Endothelial cell of umbilical vein (primary cell): ENCODE data around the gene ACER3. TPM values are rescaled to one million over a fixed set of nuclear protein-coding genes. Genes with fewer than 3 reads are reported as not detected.

ENCODE experiments used
- BruUV-seq: library from RNA; stranded (reverse); fragments of 400-500 nt; replicated peaks from 2 replicates; lab custom pipeline; 2021; lab: Mats Ljungman, UMichigan
- CTCF ChIA-PET: fragments of 300-600, 350-600 bp; sonication (Branson Sonifier 250); formaldehyde crosslinking; loops from one replicate; lab custom pipeline; 2021; ENCODE audit warnings: antibody characterized with exemption, inconsistent platforms; lab: Charles Lee
- POLR2A ChIA-PET: fragments of 300-600, 350-600 bp; sonication (Branson Sonifier 250); formaldehyde crosslinking; loops from one replicate; lab custom pipeline; 2021; ENCODE audit warnings: antibody characterized with exemption, inconsistent platforms; lab: Charles Lee
- DNase-seq: peaks from one replicate; pipeline ENCODE4 v3.0.0-alpha.2; 2011; ENCODE audit warnings: low read depth, low spot score
- FAIRE-seq: peaks from 2 replicates; lab custom pipeline; 2011; peaks lifted over from hg19 to GRCh38; lab: Jason Lieb, UNC
- H2AFZ ChIP-seq: 2 replicates; pipeline ENCODE4 v1.6.0; 2012; ENCODE audit warnings: low read depth, low read length, control low read depth, inconsistent platforms
- H3K27ac ChIP-seq: 2 replicates; pipeline ENCODE4 v1.5.1; 2011; ENCODE audit warnings: low read depth, mild to moderate bottlenecking, control low read depth, low read length, moderate library complexity; ENCODE audit not compliant: insufficient read depth
- H3K27me3 ChIP-seq, 2 experiments: 2 replicates each; pipeline versions ENCODE4 v1.6.0 to v1.6.1; 2011; ENCODE audit warnings: low read length in 2 of 2, mixed read lengths in 1 of 2; ENCODE audit not compliant: control insufficient read depth in 2 of 2, insufficient read depth in 2 of 2
- H3K36me3 ChIP-seq, 2 experiments: 2 replicates in 1 of 2; 3 replicates in 1 of 2; pipeline ENCODE4 v1.5.1; 2011; ENCODE audit warnings: low read length in 2 of 2, mild to moderate bottlenecking in 1 of 2, moderate library complexity in 1 of 2; ENCODE audit not compliant: control insufficient read depth in 2 of 2, insufficient read depth in 2 of 2; ENCODE audit errors: extremely low read depth in 1 of 2
- H3K4me1 ChIP-seq: 3 replicates; pipeline ENCODE4 v1.5.1; 2011; ENCODE audit warnings: mild to moderate bottlenecking, low read length; ENCODE audit not compliant: control insufficient read depth, insufficient read depth; ENCODE audit errors: extremely low read depth
- H3K4me2 ChIP-seq: 2 replicates; pipeline ENCODE4 v1.6.1; 2011; ENCODE audit warnings: low read length, control low read depth, mixed read lengths; ENCODE audit not compliant: insufficient read depth
- H3K4me3 ChIP-seq, 3 experiments: fragments of 200-600 bp in 1 of 3; sonication (generic), shearing (Covaris generic) in 1 of 3; replicated peaks in 1 of 3; 2 replicates each; pipeline ENCODE4 v1.5.1; 2011 to 2016; ENCODE audit warnings: control low read depth in 3 of 3, low read length in 3 of 3, mild to moderate bottlenecking in 2 of 3, inconsistent platforms in 1 of 3, low read depth in 1 of 3, moderate library complexity in 1 of 3; ENCODE audit not compliant: insufficient read depth in 1 of 3
- H3K79me2 ChIP-seq: 2 replicates; pipeline ENCODE4 v1.6.0; 2012; ENCODE audit warnings: low read length, inconsistent platforms; ENCODE audit not compliant: control insufficient read depth, insufficient read depth
- H3K9ac ChIP-seq: replicated peaks from 2 replicates; pipeline ENCODE3; 2011; ENCODE audit warnings: low read length, control low read depth; ENCODE audit not compliant: insufficient read depth; ENCODE audit errors: extremely low read depth
- H3K9me1 ChIP-seq: replicated peaks from 3 replicates; pipeline ENCODE4 v1.6.0; 2011; ENCODE audit warnings: mild to moderate bottlenecking, low read length; ENCODE audit not compliant: control insufficient read depth, insufficient read depth; ENCODE audit errors: extremely low read depth
- H3K9me3 ChIP-seq: replicated peaks from 2 replicates; pipeline ENCODE4 v1.5.1; 2012; ENCODE audit warnings: low read length, inconsistent platforms; ENCODE audit not compliant: control insufficient read depth, insufficient read depth
- H4K20me1 ChIP-seq: replicated peaks from 2 replicates; pipeline ENCODE3; 2011; ENCODE audit warnings: mild to moderate bottlenecking, low read length; ENCODE audit not compliant: control insufficient read depth, insufficient read depth; ENCODE audit errors: extremely low read depth
- EZH2 ChIP-seq: IDR thresholded peaks from 2 replicates; pipeline ENCODE4 v1.6.1; 2012; ENCODE audit warnings: borderline replicate concordance, low read depth, mild to moderate bottlenecking, moderate library complexity, low read length, inconsistent platforms; ENCODE audit not compliant: severe bottlenecking
- FOS ChIP-seq: IDR thresholded peaks from 2 replicates; pipeline ENCODE4 v1.6.1; 2011; ENCODE audit warnings: mild to moderate bottlenecking, low read length, moderate library complexity, borderline replicate concordance; ENCODE audit not compliant: insufficient read depth
- GATA2 ChIP-seq: IDR thresholded peaks from 2 replicates; pipeline ENCODE4 v1.7.0; 2011; ENCODE audit warnings: low read depth, mild to moderate bottlenecking, moderate library complexity, mixed read lengths, low read length; ENCODE audit not compliant: insufficient read length, insufficient read depth
- JUN ChIP-seq: IDR thresholded peaks from 2 replicates; pipeline ENCODE4 v1.6.1; 2011; ENCODE audit warnings: borderline replicate concordance, low read depth; ENCODE audit not compliant: insufficient read length, insufficient read depth
- MYC ChIP-seq: IDR thresholded peaks from one replicate; pipeline ENCODE4 v1.6.1; 2011; ENCODE audit warnings: mild to moderate bottlenecking, low read depth, low read length
- POLR2A ChIP-seq: IDR thresholded peaks from 2 replicates; pipeline ENCODE4 v1.6.1; 2012; ENCODE audit warnings: low read depth, mild to moderate bottlenecking, control low read depth, low read length
- POLR2AphosphoS5 ChIP-seq: IDR thresholded peaks from 2 replicates; pipeline ENCODE4 v1.6.1; 2012; ENCODE audit warnings: low read depth, mild to moderate bottlenecking, control low read depth, low read length, moderate library complexity; ENCODE audit not compliant: insufficient read depth
- dilution Hi-C: fragments of 300-500 bp; cut with MboI; formaldehyde crosslinking; loops from one replicate; pipeline ENCODE4 v1.15.0; 2019; ENCODE audit warnings: low sequenced_read_pairs; ENCODE audit not compliant: extremely low pct_ligation_motif_present
- intact Hi-C: fragments of 100-400 bp; cut with micrococcal nuclease; formaldehyde crosslinking; loops from one replicate; pipeline ENCODE4 v1.10.0; 2022
- polyA plus RNA-seq, 4 experiments: library from polyadenylated mRNA; depleted of rRNA in 3 of 4; stranded (reverse) in 3 of 4; unstranded in 1 of 4; fragments of >200 nt; gene quantifications; 2 replicates each; pipeline versions ENCODE4 v1.2.1 to v1.2.3, GENCODE V29; 2011 to 2012; ENCODE audit warnings: missing spikeins in 1 of 4
- total RNA-seq: library from RNA; stranded (reverse); gene quantifications from 2 replicates; pipeline ENCODE4 v1.2.3, GENCODE V29; 2021
- TF ChIP-seq, protein P1 (sequence below): IDR thresholded peaks from 2 replicates; pipeline ENCODE4 v1.6.1; 2011; ENCODE audit not compliant: insufficient read depth, insufficient read length
- TF ChIP-seq, protein P2 (sequence below), 2 donors: IDR thresholded peaks; 1 replicate in 1 of 2; 2 replicates in 1 of 2; pipeline ENCODE4 v1.5.1; 2011; ENCODE audit warnings: low read length in 2 of 2, mild to moderate bottlenecking in 2 of 2, moderate library complexity in 2 of 2, control low read depth in 1 of 2, inconsistent platforms in 1 of 2, low read depth in 1 of 2; ENCODE audit not compliant: insufficient read depth in 1 of 2; ENCODE audit errors: extremely low read depth in 1 of 2

Gene ACER3
- total and polyA plus RNA-seq, 2 donors (not counting 3 experiments of a cell fraction or from before 2014, with no cell fraction given) = 9.9 to 31.6 TPM

DNA sequence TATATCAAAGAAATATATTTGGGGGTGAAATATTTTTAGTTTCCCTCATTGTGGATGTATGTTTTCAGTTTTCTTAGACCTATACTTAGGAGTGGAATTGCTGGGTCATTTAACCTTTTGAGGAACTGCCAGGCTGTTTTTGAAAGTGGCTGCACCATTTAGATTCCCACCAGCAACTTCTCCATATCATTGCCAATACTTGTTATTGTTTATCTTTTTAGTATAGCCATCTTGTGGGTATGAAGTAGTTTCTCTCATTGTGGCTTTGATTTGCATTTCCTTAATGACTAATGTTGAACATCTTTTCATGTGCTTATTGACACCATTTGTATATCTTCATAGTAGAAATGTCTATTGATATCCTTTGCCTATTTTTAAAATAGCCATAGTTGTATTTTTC, 111.3 kb downstream of the ACER3 start:
- BruUV-seq = no TSS peak
- intact Hi-C loops = no loop called here
- Histone ChIP-seq H3K9ac (no peak overlapping the region), H3K79me2 (no peaks in the 10 kb centered on the region), H3K4me2 (no peak overlapping the region), H3K27me3 (no peaks in the 10 kb centered on the region), H3K9me3 (no peaks in the 10 kb centered on the region), H3K9me1 (no peaks in the 10 kb centered on the region), H3K4me3 (no peak overlapping the region), H2AFZ (no peak overlapping the region), H3K4me1 (no peaks in the 10 kb centered on the region), H3K36me3 (no peaks in the 10 kb centered on the region), H3K27ac (no peak overlapping the region), H4K20me1 (no peaks in the 10 kb centered on the region)
- ChIA-PET CTCF (interaction anchor here (1.0 kb wide), 1 partner anchor 52 kb away, joined by 4 read pairs; no protein-coding TSS in a partner anchor), POLR2A (no interaction called here)
- dilution Hi-C loops = no loop called here
- DNase-seq (no peak), FAIRE-seq (no peak)
- TF ChIP-seq POLR2AphosphoS5 (no peak), POLR2A (no peak), GATA2 (no peak), FOS (no peak), MYC (no peak), EZH2 (no peak), JUN (no peak)
- TF ChIP-seq, protein P1, sequence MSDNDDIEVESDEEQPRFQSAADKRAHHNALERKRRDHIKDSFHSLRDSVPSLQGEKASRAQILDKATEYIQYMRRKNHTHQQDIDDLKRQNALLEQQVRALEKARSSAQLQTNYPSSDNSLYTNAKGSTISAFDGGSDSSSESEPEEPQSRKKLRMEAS = no peak
- TF ChIP-seq, protein P2, sequence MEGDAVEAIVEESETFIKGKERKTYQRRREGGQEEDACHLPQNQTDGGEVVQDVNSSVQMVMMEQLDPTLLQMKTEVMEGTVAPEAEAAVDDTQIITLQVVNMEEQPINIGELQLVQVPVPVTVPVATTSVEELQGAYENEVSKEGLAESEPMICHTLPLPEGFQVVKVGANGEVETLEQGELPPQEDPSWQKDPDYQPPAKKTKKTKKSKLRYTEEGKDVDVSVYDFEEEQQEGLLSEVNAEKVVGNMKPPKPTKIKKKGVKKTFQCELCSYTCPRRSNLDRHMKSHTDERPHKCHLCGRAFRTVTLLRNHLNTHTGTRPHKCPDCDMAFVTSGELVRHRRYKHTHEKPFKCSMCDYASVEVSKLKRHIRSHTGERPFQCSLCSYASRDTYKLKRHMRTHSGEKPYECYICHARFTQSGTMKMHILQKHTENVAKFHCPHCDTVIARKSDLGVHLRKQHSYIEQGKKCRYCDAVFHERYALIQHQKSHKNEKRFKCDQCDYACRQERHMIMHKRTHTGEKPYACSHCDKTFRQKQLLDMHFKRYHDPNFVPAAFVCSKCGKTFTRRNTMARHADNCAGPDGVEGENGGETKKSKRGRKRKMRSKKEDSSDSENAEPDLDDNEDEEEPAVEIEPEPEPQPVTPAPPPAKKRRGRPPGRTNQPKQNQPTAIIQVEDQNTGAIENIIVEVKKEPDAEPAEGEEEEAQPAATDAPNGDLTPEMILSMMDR (IDR thresholded peaks at IDR 0.05; ENCODE audit: extremely low read depth in 1 of 2, insufficient read depth in 1 of 2, low read depth in 1 of 2, low read length in 2 of 2) = no peak
